IPS DF 6.9 (cell line): ENCODE data around the gene NPW.

Experiments used
- DNase-seq: peaks from one replicate; pipeline ENCODE4 v3.0.0-alpha.2; 2013; ENCODE audit warnings: low read depth, low spot score
- H3K27ac ChIP-seq: one replicate; pipeline ENCODE4 v1.5.1; 2013; ENCODE audit warnings: low read length, control low read depth
- H3K27me3 ChIP-seq: 2 replicates; pipeline ENCODE4 v1.6.1; 2013; ENCODE audit warnings: mild to moderate bottlenecking, low read length; ENCODE audit not compliant: control insufficient read depth, insufficient read depth
- H3K36me3 ChIP-seq: 2 replicates; pipeline ENCODE4 v1.6.1; 2013; ENCODE audit warnings: low read length; ENCODE audit not compliant: control insufficient read depth, insufficient read depth
- H3K4me1 ChIP-seq: 2 replicates; pipeline ENCODE4 v1.6.1; 2013; ENCODE audit warnings: low read length; ENCODE audit not compliant: control insufficient read depth, insufficient read depth
- H3K4me3 ChIP-seq: 2 replicates; pipeline ENCODE4 v1.5.1; 2013; ENCODE audit warnings: mild to moderate bottlenecking, low read length
- H3K9me3 ChIP-seq: 2 replicates; pipeline ENCODE4 v1.6.1; 2013; ENCODE audit warnings: low read length, inconsistent platforms; ENCODE audit not compliant: control insufficient read depth, insufficient read depth
- WGBS: extraction: QIAGEN DNeasy Blood & Tissue Kit; methylation state at CpG from one replicate; pipeline ENCODE4 v1.1.7; 2013; ENCODE audit warnings: mixed read lengths, missing lambda C conversion rate; ENCODE audit not compliant: insufficient read length, insufficient coverage; 5-methylcytosine and 5-hydroxymethylcytosine counted together

NPW gene

DNA sequence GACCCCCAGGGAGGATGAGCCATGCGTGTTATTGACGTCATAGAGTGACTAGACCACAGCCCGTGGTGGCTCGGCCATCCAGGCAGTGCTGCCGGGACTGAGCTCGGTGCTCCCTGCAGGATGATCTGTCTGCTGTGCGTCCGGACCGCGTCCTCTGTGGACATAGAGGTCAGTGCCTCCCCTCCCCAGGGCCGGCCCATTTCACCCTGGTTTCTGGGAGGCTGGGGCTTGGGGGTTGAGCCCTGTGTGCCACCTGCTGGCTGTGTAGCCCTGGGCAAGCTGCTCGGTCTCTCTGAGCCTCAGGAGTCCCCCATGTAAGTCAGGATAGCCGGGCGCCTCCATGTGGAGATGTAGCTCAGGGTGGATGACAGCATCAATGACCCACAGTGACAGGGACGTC is 36.5 kb downstream of the NPW start:
- no peak for DNase-seq
- no CpG with 5 or more reads among the region's 15 CpGs for WGBS
- Histone ChIP-seq H3K4me1 (no peaks in the 10 kb centered on the region), H3K36me3 (peaks cover 8% of the 10 kb centered on the region), H3K4me3 (no peak overlapping the region), H3K27ac (no peak overlapping the region), H3K9me3 (no peaks in the 10 kb centered on the region), H3K27me3 (no peaks in the 10 kb centered on the region)

DNA sequence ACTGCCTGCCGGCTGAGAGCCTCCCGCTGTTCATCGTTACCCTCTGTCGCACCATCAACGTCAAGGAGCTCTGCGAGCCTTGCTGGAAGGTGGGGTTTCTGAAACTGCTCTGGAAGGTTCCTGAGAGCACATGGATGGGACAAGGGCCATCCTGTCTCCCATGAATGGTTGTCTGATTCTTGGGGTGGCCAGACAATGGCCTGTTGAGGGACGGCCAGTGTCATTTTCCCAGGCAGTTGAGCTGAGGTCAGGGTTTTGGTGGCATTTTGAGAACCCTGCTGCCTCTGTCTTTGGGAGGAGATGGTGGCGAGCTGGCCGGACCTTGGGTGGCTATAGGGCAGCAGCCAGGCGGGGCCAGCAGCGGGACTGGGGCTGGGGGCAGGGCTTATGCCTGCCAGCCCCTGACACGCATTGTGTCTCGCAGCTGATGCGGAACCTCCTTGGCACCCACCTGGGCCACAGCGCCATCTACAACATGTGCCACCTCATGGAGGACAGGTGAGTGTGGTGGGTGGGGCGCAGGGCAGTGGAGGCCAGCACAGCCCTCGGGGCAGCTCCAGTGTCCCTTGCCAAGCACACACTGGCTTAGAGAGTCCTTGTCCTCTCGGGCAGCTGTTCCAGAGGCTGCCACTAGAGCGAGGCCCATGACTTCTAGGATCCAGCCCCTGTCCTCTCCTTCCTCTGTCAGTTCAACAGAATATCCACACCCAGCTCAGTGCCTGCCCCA is 37.3 kb downstream of the NPW start:
- WGBS, result no CpG with 5 or more reads among the region's 19 CpGs
- H3K27ac ChIP-seq, result no peak overlapping the region
- H3K36me3 ChIP-seq, result peaks cover 8% of the 10 kb centered on the region
- no peaks in the 10 kb centered on the region for H3K27me3 ChIP-seq
- no peak overlapping the region for H3K4me3 ChIP-seq
- no peak for DNase-seq
- no peaks in the 10 kb centered on the region for H3K9me3 ChIP-seq
- no peaks in the 10 kb centered on the region for H3K4me1 ChIP-seq

DNA sequence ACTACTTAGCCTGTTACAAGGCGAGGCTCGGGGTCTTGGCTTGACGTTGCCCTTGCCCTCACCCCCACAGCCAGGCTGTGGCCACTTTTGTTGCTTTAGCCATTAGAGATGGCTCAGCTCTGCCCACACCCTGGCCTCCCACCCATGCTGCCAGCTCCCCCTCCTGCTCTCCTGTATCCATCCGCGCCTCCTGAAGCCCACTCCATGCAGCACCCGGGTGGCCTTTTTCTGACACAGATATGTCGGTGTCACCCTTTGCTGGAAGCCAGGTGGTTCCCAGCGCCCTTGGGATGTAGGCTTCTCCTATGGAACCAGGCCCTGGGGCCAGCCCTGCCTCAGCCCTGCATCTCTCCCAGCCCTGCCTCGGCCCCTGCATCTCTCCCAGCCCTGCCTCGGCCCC is 37.9 kb downstream of the NPW start:
- WGBS, result no CpG with 5 or more reads among the region's 10 CpGs
- H3K36me3 ChIP-seq, result peaks cover 8% of the 10 kb centered on the region

DNA sequence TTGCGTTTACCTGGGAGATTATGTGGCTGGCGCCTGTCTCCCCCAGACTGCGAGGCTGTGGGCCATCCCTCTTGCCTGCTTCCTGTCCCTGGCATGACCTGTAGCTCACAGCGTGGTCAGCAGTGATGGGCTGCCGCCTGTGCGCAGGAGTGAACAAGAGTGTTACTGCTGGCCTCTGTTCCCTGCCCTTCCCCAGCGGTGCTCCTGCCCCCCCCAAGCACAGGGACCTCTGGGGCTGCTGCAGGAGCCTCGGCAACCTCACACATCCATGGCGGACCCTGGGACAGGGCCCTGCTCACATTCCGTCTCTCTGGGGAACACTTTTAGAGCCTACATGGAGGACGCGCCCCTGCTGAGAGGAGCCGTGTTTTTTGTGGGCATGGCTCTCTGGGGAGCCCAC is 38.8 kb downstream of the NPW start:
- H3K36me3 ChIP-seq, result peaks cover 8% of the 10 kb centered on the region
- H3K27me3 ChIP-seq, result no peaks in the 10 kb centered on the region
- H3K9me3 ChIP-seq, result no peaks in the 10 kb centered on the region
- H3K4me1 ChIP-seq, result no peaks in the 10 kb centered on the region
- DNase-seq, result no peak
- H3K4me3 ChIP-seq, result no peak overlapping the region
- no peak overlapping the region for H3K27ac ChIP-seq
- no CpG with 5 or more reads among the region's 13 CpGs for WGBS

More for the DNA sequence above, 37.9 kb downstream of the NPW start:
- no peaks in the 10 kb centered on the region for H3K4me1 ChIP-seq
- no peak overlapping the region for H3K27ac ChIP-seq
- no peaks in the 10 kb centered on the region for H3K9me3 ChIP-seq
- DNase-seq, result no peak
- H3K27me3 ChIP-seq, result no peaks in the 10 kb centered on the region
- H3K4me3 ChIP-seq, result no peak overlapping the region

DNA sequence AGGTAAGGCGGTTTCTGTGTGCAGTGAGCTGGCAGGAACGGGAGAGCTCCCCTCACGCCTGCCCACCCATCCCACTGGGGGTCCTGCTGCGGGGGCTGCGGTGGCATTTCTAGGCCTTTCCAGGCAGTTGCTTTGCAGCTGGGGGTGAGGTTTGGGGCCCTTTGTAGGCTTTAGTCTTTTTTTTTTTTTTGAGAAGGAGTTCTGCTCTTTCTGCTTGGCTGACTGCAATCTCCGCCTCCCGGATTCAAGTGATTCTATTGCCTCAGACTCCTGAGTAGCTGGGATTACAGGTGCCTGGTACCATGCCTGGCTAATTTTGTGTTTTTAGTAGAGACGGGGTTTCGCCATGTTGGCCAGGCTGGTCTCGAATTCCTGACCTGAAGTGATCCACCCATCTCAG is 39.3 kb downstream of the NPW start:
- H3K9me3 ChIP-seq, result no peaks in the 10 kb centered on the region
- peaks cover 5% of the 10 kb centered on the region; the same call in 1 of the 2 replicates for H3K36me3 ChIP-seq
- H3K4me1 ChIP-seq, result no peaks in the 10 kb centered on the region
- no peak for DNase-seq
- WGBS, result no CpG with 5 or more reads among the region's 10 CpGs
- no peak overlapping the region for H3K4me3 ChIP-seq
- H3K27me3 ChIP-seq, result no peaks in the 10 kb centered on the region
- no peak overlapping the region for H3K27ac ChIP-seq

DNA sequence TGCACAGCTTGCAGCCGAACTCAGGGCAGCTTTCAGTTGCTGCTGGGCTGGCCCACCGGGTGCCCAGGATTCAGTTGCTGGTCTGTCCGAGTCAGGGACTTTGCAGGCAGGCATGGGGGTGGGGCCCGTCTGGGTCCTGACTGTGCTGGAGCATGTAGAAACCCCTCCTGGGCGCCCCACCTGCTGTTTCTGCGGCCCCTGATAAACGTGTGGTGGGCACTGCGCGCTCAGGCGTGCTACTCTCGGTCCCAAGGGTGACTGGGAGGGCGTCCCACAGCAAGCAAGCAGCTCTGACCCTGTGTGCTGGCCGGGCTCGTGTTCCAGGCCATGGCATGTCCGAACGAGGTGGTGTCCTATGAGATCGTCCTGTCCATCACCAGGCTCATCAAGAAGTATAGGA is 40.8 kb downstream of the NPW start:
- WGBS, result no CpG with 5 or more reads among the region's 17 CpGs
- Histone ChIP-seq H3K27me3 (no peaks in the 10 kb centered on the region), H3K27ac (no peak overlapping the region), H3K4me1 (no peaks in the 10 kb centered on the region), H3K9me3 (no peaks in the 10 kb centered on the region), H3K4me3 (no peak overlapping the region), H3K36me3 (peaks cover 11% of the 10 kb centered on the region; the same call in 1 of the 2 replicates)
- DNase-seq, result no peak

DNA sequence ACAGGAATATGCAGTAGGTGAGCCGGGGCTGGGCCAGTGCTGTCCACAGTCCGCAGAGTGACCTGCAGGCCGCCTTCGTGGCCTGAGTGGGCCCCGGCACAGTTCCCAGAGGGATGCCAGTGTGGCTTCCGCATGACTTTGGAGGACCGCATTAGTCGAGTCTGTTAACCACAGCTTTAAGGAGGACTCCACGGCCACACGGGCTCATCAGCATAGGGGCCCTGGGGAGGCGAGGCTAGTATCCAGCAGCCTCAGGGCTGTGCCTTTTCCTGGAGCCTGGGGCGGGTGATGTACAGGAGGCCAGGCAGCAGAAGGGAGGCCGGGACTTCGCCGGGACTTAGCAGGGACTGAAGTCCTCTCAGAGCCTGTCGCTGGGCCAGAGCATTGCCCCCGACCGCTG is 41.4 kb downstream of the NPW start:
- no peak overlapping the region for H3K27ac ChIP-seq
- no peaks in the 10 kb centered on the region for H3K9me3 ChIP-seq
- H3K27me3 ChIP-seq, result no peaks in the 10 kb centered on the region
- H3K4me3 ChIP-seq, result no peak overlapping the region
- no peaks in the 10 kb centered on the region for H3K4me1 ChIP-seq
- no CpG with 5 or more reads among the region's 18 CpGs for WGBS
- H3K36me3 ChIP-seq, result peaks cover 18% of the 10 kb centered on the region
- DNase-seq, result no peak

DNA sequence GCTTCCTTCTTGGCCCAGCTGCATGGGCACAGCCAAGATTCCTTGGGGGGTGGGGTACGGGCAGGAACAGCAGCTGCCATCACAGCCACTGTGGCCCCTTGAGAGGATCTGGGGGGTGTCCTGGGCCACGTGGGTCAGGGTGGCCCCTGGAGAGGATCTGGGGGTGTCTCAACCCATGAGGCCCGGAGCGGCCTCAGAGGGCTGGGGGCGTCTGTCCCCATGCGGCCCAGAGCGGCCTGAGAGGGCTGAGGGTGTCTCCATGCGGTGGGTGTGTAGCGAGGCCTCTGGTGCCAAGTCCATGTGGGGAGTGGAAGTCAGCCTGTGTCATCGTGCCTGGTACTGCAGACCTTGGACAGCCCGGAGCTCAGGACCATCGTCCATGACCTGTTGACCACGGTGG is 41.9 kb downstream of the NPW start:
- no peak overlapping the region for H3K27ac ChIP-seq
- no peak overlapping the region for H3K4me3 ChIP-seq
- no peaks in the 10 kb centered on the region for H3K9me3 ChIP-seq

DNA sequence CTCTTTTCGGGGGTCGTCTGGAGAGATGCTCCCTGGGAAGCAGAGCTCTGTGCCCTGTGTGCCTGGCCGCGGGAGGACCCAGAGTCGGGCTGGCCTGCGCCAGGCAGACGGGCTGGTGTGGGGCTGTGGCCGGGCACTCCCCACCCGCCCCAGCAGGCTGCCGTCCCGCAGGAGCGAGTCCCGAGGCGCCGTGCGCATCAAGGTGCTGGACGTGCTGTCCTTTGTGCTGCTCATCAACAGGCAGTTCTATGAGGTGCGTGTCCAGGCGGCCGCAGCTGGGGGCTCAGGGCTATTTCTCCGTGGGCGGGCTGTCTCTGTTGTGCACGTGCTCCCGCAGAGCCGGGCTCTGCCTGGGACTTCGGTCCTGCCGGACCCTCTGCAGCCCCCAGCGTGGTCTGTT is 43.2 kb downstream of the NPW start:
- Histone ChIP-seq H3K36me3 (peaks cover 19% of the 10 kb centered on the region), H3K4me3 (no peak overlapping the region), H3K27me3 (no peaks in the 10 kb centered on the region), H3K27ac (no peak overlapping the region), H3K9me3 (no peaks in the 10 kb centered on the region), H3K4me1 (no peaks in the 10 kb centered on the region)
- no CpG with 5 or more reads among the region's 28 CpGs for WGBS
- no peak for DNase-seq

More for the DNA sequence above, 41.9 kb downstream of the NPW start:
- H3K36me3 ChIP-seq, result peaks cover 21% of the 10 kb centered on the region
- H3K4me1 ChIP-seq, result no peaks in the 10 kb centered on the region
- no peak for DNase-seq
- no peaks in the 10 kb centered on the region for H3K27me3 ChIP-seq
- no CpG with 5 or more reads among the region's 13 CpGs for WGBS

DNA sequence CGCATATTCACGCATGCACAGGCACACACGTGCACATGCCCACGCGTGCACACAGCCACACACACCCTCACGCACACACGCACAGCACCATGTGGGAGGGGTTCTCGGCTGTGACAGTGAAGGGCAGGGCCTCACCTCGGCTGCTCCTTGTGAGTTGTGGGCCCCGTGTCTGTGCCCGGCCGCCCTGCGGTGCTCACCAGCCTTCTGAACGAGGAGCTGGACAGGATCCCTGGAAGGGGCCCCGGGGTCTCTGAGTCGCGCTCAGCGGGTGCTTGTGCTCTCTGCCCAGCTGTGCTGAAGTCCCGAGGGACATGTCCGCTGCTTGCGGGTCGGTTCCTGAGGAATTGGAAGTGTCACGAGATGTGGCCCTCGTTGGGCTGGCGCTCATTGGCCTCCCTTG is 44.3 kb downstream of the NPW start:
- H3K4me1 ChIP-seq, result no peaks in the 10 kb centered on the region
- H3K36me3 ChIP-seq, result peaks cover 19% of the 10 kb centered on the region
- no peaks in the 10 kb centered on the region for H3K9me3 ChIP-seq
- no peak overlapping the region for H3K27ac ChIP-seq
- WGBS, result no CpG with 5 or more reads among the region's 25 CpGs
- no peaks in the 10 kb centered on the region for H3K27me3 ChIP-seq
- DNase-seq, result no peak
- no peak overlapping the region for H3K4me3 ChIP-seq

DNA sequence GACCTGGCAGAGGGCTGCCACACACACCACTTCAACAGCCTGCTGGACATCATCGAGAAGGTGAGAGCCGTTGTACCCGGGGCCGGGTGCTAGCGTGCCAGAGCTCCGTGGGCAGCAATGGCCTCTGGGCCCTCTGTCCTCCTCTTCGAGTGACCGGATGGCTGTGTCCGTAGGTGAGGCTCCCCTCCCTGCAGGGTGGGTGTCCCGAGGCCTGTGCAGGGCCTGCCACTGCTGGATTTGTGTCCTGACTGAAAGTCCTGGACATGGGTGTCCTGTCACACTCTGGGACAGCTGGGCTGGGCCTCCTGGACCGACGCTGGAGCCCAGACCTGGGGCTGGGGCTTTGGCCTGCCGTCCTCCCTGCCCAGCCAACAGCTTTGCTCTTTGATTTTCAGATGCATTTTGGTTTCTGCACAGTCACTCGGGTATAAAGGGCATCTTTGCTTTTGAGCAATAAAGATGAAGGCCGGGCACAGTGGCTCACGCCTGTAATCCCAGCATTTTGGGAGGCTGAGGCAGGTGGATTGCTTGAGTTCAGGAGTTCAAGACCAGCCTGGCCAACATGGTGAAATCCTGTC is 44.9 kb downstream of the NPW start:
- Histone ChIP-seq H3K27me3 (no peaks in the 10 kb centered on the region), H3K4me1 (no peaks in the 10 kb centered on the region), H3K36me3 (peaks cover 19% of the 10 kb centered on the region), H3K4me3 (no peak overlapping the region), H3K9me3 (no peaks in the 10 kb centered on the region), H3K27ac (no peak overlapping the region)
- WGBS, result no CpG with 5 or more reads among the region's 16 CpGs
- DNase-seq, result no peak
